WTC11 (cell line): ENCODE data around the gene B4GALNT2.

Experiments
- CTCF ChIP-seq: fragments of 200-600 bp; IDR thresholded peaks from 2 replicates; pipeline ENCODE4 v1.8.0; 2022; ENCODE audit warnings: antibody characterized with exemption
- ETV6 ChIP-seq: sonication (generic); formaldehyde crosslinking; IDR thresholded peaks from 2 replicates; pipeline ENCODE4 v1.8.1; 2022; ENCODE audit warnings: mild to moderate bottlenecking, missing genetic modification reagents
- GABPB1 ChIP-seq: sonication (generic); formaldehyde crosslinking; IDR thresholded peaks from 2 replicates; pipeline ENCODE4 v1.8.1; 2023; ENCODE audit warnings: mild to moderate bottlenecking, missing genetic modification reagents
- KAT7 ChIP-seq: sonication (generic); formaldehyde crosslinking; IDR thresholded peaks from 2 replicates; pipeline ENCODE4 v1.8.1; 2023; ENCODE audit warnings: missing genetic modification reagents, mild to moderate bottlenecking, borderline replicate concordance
- OVOL2 ChIP-seq: fragments of 250-450 bp; sonication (Bioruptor Pico); IDR thresholded peaks from 2 replicates; pipeline ENCODE4 v1.9.0; 2021; ENCODE audit warnings: mild to moderate bottlenecking, borderline replicate concordance
- PREB ChIP-seq: sonication (generic); formaldehyde crosslinking; IDR thresholded peaks from 2 replicates; pipeline ENCODE4 v1.8.1; 2022; ENCODE audit warnings: mild to moderate bottlenecking, missing genetic modification reagents, moderate library complexity, borderline replicate concordance
- SP1 ChIP-seq: sonication (generic); formaldehyde crosslinking; conservative IDR thresholded peaks from 2 replicates; pipeline ENCODE4 v1.8.1; 2022; ENCODE audit warnings: missing genetic modification reagents
- STAT6 ChIP-seq: sonication (generic); formaldehyde crosslinking; conservative IDR thresholded peaks from 2 replicates; pipeline ENCODE4 v1.8.1; 2023; ENCODE audit warnings: mild to moderate bottlenecking, low read depth, missing genetic modification reagents, moderate library complexity
- TP53 ChIP-seq: sonication (generic); formaldehyde crosslinking; IDR thresholded peaks from 2 replicates; pipeline ENCODE4 v1.8.1; 2023; ENCODE audit warnings: mild to moderate bottlenecking, missing genetic modification reagents

- no peak for TF ChIP-seq TP53
- no peak for TF ChIP-seq ETV6 (CRISPR knock-in tag)
- no peak for TF ChIP-seq OVOL2
- TF ChIP-seq CTCF = no peak
- TF ChIP-seq PREB = no peak
- TF ChIP-seq KAT7 (CRISPR knock-in tag) = no peak
- TF ChIP-seq STAT6 (CRISPR knock-in tag) = no peak
- no peak for TF ChIP-seq GABPB1
- no peak for TF ChIP-seq SP1 (CRISPR knock-in tag)
These were observed 31.5 kb upstream of the B4GALNT2 start for GRCh38 chr17:49101054-49101534.
